ENCODE results near the gene CXCL13. TPM values are rescaled to one million over a fixed set of nuclear protein-coding genes. Genes with fewer than 3 reads are reported as not detected.

The CXCL13 gene
- total RNA-seq, 4 donors from 2014 or later, result 0.42 to 5.9 (median 0.90) TPM; not detected in 1

- H3K27me3 ChIP-seq, result no peaks in the 10 kb centered on the region
- H3K4me3 ChIP-seq, result no peak overlapping the region
- no peaks in the 10 kb centered on the region for H3K36me3 ChIP-seq
- no peak overlapping the region for H3K27ac ChIP-seq
- TF ChIP-seq POLR2A (IDR thresholded peaks at IDR 0.05), result no peak
- no peak for TF ChIP-seq EP300 (IDR thresholded peaks at IDR 0.05)
- TF ChIP-seq, protein P1, sequence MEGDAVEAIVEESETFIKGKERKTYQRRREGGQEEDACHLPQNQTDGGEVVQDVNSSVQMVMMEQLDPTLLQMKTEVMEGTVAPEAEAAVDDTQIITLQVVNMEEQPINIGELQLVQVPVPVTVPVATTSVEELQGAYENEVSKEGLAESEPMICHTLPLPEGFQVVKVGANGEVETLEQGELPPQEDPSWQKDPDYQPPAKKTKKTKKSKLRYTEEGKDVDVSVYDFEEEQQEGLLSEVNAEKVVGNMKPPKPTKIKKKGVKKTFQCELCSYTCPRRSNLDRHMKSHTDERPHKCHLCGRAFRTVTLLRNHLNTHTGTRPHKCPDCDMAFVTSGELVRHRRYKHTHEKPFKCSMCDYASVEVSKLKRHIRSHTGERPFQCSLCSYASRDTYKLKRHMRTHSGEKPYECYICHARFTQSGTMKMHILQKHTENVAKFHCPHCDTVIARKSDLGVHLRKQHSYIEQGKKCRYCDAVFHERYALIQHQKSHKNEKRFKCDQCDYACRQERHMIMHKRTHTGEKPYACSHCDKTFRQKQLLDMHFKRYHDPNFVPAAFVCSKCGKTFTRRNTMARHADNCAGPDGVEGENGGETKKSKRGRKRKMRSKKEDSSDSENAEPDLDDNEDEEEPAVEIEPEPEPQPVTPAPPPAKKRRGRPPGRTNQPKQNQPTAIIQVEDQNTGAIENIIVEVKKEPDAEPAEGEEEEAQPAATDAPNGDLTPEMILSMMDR (IDR thresholded peaks at IDR 0.05), result no peak
- H3K9me3 ChIP-seq, result no peaks in the 10 kb centered on the region
- DNase-seq (ENCODE audit: low spot score in 2 of 2), result no peak
- 48 to 63% methylated on average over 4 of the region's 4 CpGs for WGBS, 2 donors
- peaks cover 0 to 4% (median 2%) of the 10 kb centered on the region in 4 donors for H3K4me1 ChIP-seq
Measured at GRCh38 chr4:77601614-77602187, 3.9 kb upstream of the CXCL13 start.

GRCh38 chr4:77613267-77613666 lies 7.6 kb downstream of the CXCL13 start:
- Histone ChIP-seq H3K4me3 (no peak overlapping the region), H3K4me1 (peaks cover 0 to 5% (median 0%) of the 10 kb centered on the region in 4 donors), H3K36me3 (no peaks in the 10 kb centered on the region), H3K27me3 (no peaks in the 10 kb centered on the region), H3K9me3 (no peaks in the 10 kb centered on the region), H3K27ac (no peak overlapping the region)
- no peak for TF ChIP-seq POLR2A (IDR thresholded peaks at IDR 0.05)
- TF ChIP-seq, protein P1 (IDR thresholded peaks at IDR 0.05), result no peak
- TF ChIP-seq EP300 (IDR thresholded peaks at IDR 0.05), result no peak
- DNase-seq (ENCODE audit: low spot score in 2 of 2), result peak; percentile 17 to 23
- 46 to 49% methylated on average over 7 of the region's 7 CpGs for WGBS, 2 donors

GRCh38 chr4:77615153-77615552 lies 9.5 kb downstream of the CXCL13 start:
- DNase-seq (ENCODE audit: low spot score in 2 of 2), result no peak
- 88 to 89% methylated on average over 5 of the region's 5 CpGs for WGBS, 2 donors
- TF ChIP-seq POLR2A (IDR thresholded peaks at IDR 0.05), result no peak
- TF ChIP-seq, protein P1 (IDR thresholded peaks at IDR 0.05), result no peak
- TF ChIP-seq EP300 (IDR thresholded peaks at IDR 0.05), result no peak
- Histone ChIP-seq H3K4me1 (peaks cover 0 to 8% (median 2%) of the 10 kb centered on the region in 4 donors), H3K27ac (no peak overlapping the region), H3K9me3 (no peaks in the 10 kb centered on the region), H3K36me3 (no peaks in the 10 kb centered on the region), H3K27me3 (no peaks in the 10 kb centered on the region), H3K4me3 (no peak overlapping the region)

DNA sequence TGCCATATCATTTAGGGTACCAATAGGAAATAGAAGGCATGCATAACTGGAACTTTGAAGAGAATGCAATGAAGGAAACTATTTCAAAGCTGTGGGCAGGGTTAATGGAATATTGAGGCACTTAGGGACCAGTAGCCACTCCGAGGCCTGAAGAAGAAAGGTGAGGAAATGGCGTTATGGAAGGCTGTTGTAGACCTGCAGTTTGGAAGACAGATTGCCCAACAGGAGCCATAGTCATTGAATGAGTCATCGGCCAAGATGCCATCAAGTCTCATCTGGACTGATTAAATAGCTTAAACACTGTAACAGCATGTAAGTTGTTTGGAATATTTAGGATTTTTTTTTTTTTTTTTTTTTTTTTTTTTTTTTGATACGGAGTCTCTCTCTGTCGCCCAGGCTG lies 11.6 kb downstream of the CXCL13 start:
- H3K4me3 ChIP-seq, result no peak overlapping the region
- H3K27me3 ChIP-seq, result no peaks in the 10 kb centered on the region
- 93 to 96% methylated on average over 5 of the region's 5 CpGs for WGBS, 2 donors
- DNase-seq (ENCODE audit: low spot score in 2 of 2), result no peak
- H3K27ac ChIP-seq, result no peak overlapping the region
- TF ChIP-seq EP300 (IDR thresholded peaks at IDR 0.05), result no peak
- no peak for TF ChIP-seq POLR2A (IDR thresholded peaks at IDR 0.05)
- TF ChIP-seq, protein P1 (IDR thresholded peaks at IDR 0.05), result no peak
- H3K4me1 ChIP-seq, result peaks cover 0 to 8% (median 2%) of the 10 kb centered on the region in 4 donors
- H3K9me3 ChIP-seq, result no peaks in the 10 kb centered on the region
- H3K36me3 ChIP-seq, result no peaks in the 10 kb centered on the region

DNA sequence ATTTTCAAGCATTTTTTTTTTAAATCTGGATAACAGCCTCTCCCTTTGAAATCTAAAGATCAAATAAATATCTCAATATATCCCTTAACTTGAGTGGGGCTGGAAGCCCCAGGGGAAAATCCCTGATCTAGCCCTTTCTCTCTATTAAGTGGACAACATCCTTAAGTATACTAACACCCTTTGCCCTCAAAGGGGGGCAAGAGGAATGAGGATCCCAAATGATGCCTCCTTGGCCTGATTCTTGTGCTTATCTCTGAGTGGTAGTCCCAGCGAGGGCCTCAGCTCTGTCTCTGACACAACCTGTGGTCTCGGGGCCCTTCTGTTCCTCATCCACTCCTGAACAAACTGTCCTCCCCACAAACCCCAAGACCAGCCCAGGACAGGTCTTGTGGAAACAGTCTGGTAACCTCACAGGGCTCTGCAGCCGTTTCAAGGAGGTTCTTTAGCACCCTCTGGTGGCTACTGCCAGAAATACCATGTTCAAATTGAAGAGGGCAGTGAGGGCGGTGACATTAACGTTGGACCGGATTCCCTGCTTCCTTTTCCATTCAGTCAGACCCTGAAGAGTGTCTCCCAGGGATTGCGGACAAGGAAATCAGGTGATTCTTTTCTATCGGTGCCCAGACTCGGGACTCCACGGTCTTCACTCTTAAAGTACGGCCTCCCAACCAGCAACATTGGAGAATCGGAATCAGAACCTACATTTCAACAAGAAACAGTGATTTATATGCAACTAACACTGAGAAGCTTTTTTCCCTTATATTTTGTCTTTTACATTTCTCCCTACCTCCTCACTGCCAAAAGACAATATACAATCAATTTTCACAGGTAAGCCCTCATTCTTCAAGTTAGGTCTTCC lies 13.0 kb downstream of the CXCL13 start:
- no peak overlapping the region for H3K4me3 ChIP-seq
- peaks cover 0 to 8% (median 2%) of the 10 kb centered on the region in 4 donors for H3K4me1 ChIP-seq
- TF ChIP-seq, protein P1 (IDR thresholded peaks at IDR 0.05), result peak; percentile 73 to 80 (median 79)
- TF ChIP-seq EP300 (IDR thresholded peaks at IDR 0.05) (peak in 1 of 2 donors; percentile 9), POLR2A (IDR thresholded peaks at IDR 0.05) (no peak)
- no peaks in the 10 kb centered on the region for H3K27me3 ChIP-seq
- no peaks in the 10 kb centered on the region for H3K36me3 ChIP-seq
- WGBS, 2 donors, result 13 to 16% methylated on average over 12 of the region's 12 CpGs
- peak; percentile 60 to 81 for DNase-seq (ENCODE audit: low spot score in 2 of 2)
- H3K27ac ChIP-seq, result no peak overlapping the region
- H3K9me3 ChIP-seq, result no peaks in the 10 kb centered on the region

All from tibial nerve (tissue), 4 donors.